HG03354 (cell line): ENCODE results near the gene NNMT.

Source experiments
- ATAC-seq: cut with Tn5 transposase; IDR thresholded peaks from one replicate; pipeline ENCODE4 v1.9.1; 2021; ENCODE audit warnings: mild to moderate bottlenecking; ENCODE audit not compliant: unreplicated experiment, poor library complexity, severe bottlenecking

The NNMT gene

DNA sequence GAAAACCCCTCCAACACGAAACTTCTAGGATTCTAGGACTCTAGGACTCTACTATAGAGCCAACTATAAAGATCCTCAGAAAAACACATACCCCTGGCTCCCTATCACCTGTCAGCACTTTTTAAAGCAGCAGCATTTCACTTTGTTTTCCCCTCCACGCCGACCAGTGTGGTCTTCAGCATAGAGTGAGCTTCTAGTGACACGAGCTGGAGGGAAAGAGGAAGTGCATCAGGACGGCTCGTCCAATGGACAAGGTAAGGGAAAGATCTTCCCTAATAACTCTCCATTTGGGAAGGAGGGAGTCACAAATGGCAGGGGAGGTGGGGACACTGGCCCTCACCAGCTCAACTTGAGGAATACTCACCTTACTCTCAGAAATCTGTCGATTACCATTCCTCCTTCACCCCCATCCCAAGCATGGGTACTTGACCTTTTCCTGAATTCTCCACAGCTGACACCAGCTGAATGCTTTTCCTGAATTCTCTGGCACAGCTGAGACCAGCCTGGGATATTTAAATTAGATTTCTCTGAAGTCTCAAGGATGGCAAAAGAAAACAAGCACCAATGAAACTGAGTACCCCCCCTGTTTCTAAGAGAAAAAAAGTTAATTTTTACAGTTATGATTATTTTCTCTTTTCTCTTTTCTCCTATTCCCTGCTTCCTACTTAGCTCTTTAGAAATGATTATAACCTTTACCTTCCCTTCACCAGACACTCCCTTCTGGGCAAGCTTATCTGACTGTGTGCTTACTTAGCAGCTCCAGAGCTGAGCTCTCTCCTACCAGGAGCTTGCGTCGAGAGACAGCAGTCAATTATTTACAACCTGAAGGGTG is 33.3 kb upstream of the NNMT start:
- ATAC-seq, result no peak

DNA sequence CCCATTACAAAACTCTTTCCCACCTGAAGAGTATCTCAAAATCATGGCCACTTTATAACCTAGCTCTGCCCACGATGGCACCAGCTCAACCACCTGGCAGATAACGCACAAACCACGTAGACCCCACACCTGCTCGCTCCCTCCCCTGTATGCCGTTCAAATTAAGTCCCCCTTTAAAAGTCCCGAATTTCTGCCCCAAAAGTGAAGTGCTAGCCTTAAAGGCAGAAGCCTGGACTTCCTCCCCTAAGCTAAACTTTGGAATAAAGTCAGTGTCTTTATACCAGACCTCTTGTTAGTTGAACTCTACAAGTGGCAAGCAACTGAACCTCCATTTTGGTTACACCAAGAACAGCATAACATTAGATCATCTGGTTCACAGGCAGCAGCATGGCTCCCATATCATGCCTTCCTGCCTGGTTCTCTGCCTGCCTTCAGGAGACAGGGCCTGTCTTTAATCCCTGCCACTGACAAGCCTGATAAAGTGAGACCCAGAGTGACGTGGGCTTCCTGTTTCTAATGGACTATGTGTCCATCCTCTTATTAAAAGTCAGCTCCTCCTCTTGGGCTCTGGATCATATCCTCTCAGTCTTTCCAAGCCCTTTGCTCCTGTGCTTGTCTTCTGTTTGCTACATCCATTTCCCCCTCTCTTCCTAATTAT is 32.6 kb upstream of the NNMT start:
- ATAC-seq, result no peak

GRCh38 chr11:114264381-114264780 is 31.8 kb upstream of the NNMT start:
- ATAC-seq, result no peak

GRCh38 chr11:114265122-114265878 is 30.9 kb upstream of the NNMT start:
- ATAC-seq, result no peak

DNA sequence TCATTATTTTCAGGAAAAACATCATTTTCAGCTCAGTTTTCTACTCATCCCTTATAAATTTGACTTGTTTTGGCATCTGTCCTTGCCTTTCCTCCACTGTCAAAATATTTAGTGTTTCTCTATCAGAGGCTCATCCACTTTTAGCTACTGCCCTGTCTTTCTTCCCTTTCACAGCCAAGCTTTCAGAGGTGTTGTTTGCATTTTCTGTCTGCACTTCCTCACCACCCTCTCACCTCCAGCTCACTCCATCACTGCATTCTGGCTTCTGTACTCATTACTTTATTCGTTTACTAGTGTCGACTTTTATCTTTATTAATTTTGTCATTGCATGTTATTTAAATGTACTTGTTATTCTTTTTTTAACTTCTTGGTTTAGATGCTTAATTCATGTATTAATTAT is 26.7 kb upstream of the NNMT start:
- no peak for ATAC-seq

GRCh38 chr11:114270531-114271270 is 25.5 kb upstream of the NNMT start:
- ATAC-seq, result no peak

- ATAC-seq, result no peak
These were observed 24.9 kb upstream of the NNMT start for GRCh38 chr11:114271316-114271715.

- no peak for ATAC-seq
These were observed 23.9 kb upstream of the NNMT start for GRCh38 chr11:114272311-114272710.

GRCh38 chr11:114273071-114273470 is 23.1 kb upstream of the NNMT start:
- no peak for ATAC-seq

- no peak for ATAC-seq
These were observed 22.1 kb upstream of the NNMT start for GRCh38 chr11:114273890-114274635.

- ATAC-seq, result no peak
These were observed 21.6 kb upstream of the NNMT start for GRCh38 chr11:114274637-114275036.

- ATAC-seq, result no peak
These were observed 20.9 kb upstream of the NNMT start for GRCh38 chr11:114275280-114275679.

DNA sequence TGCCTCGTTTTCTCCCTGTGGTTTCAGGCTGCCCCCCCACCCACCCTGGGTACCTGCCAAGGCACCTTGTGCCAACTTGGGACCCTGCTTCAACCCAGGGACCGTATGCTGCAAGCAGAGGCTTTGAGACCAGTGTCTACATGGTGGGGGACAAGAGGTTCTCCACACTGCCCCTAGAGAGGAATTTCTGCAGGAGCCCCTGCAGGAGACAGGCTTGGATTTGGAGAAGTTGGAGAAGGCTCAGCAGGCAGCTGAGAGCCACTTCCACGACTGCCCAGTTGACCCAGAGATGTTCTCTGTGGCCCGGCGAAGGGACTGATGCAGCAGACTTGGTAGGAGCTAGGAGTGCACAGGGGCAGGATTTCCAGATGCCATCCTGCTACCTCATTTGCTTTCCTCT is 20.1 kb upstream of the NNMT start:
- ATAC-seq, result no peak

DNA sequence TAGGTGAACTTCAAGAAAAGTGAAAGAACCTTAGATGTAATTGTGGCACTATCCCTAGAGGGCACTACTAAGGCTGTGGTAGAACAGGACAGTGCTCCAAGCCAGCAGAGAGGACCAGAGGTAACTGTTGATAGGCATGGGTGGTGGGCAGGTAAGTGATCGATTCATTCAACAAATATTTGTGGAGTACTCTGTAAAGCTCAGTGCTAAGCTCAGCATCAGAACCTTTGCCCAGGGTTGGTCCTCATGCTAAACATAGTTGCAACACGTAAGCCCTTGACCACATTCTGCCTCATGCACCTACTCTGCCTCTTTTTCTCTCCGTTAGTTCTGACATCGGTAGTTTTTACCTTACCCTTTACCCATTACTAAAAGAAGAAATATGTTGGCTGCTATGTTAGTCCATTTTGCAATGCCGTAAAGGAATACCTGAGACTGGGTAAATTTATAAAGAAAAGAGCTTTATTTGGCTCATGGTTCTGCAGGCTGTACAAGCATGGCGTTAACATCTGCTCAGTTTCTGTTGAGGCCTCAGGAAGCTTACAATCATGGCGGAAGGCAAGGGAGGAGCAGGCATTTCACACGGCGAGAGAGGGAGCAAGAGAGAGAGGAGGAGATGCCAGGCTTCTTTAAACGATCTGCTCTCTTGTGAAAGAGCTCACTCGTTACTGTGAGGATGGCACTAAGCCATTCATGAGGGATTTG is 18.4 kb upstream of the NNMT start:
- ATAC-seq, result no peak

DNA sequence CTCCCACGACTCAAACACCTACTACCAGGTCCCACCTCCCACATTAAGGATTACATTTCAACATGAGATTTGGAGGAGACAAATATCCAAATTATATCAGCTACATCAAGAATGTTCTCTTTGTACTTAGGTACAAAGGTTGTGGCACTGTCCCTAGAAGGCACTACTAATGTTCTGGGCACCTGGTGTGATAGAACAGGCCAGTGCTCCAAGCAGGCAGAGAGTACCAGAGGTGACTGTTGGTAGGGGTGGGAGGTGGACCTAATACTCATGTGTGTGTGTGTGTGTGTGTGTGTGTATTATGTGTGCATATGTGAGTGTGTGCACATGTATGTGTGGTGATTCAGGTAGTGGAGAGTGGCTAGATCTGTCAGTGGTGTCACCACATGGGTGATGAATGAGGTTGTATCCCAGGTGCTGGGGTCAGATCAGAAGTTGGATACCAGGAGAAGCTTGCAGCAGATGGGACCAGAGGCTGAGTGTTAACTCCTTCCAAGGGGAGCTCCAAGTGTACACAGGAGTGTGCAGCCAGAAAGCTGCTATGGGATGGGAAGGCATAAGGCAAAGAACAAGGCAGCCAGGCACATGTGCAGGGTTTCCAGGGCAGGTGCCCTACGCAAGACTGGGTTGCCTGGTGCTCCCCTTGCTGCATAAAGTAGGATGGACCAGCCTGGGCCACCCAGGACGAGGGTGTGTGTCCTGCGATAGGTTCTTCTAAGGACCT is 17.7 kb upstream of the NNMT start:
- no peak for ATAC-seq

GRCh38 chr11:114279792-114280546 is 16.2 kb upstream of the NNMT start:
- no peak for ATAC-seq

- ATAC-seq, result no peak
These were observed 15.5 kb upstream of the NNMT start for GRCh38 chr11:114280696-114281095.
